KMS-11 (cell line): ENCODE measurements around the gene DOCK11.
"Not testable (repeated sequence)": the region's sequence is repeated elsewhere in the genome, so short reads cannot be mapped to it uniquely, and the experiment has no call there.

Experiments
- H2AFZ ChIP-seq: fragments of 200-600 bp; sonication (generic); 2 replicates; pipeline ENCODE4 v1.6.1; 2016; ENCODE audit warnings: antibody characterized with exemption, mixed run types, low read depth
- H3K27ac ChIP-seq: fragments of 200-600 bp; sonication (generic); 2 replicates; pipeline ENCODE4 v1.6.1; 2016; ENCODE audit warnings: mild to moderate bottlenecking, mixed run types
- H3K27me3 ChIP-seq: fragments of 200-600 bp; sonication (generic); 2 replicates; pipeline ENCODE4 v1.6.1; 2017; ENCODE audit warnings: mild to moderate bottlenecking, low read depth, mixed run types, moderate library complexity; ENCODE audit not compliant: insufficient read depth
- H3K36me3 ChIP-seq: fragments of 200-600 bp; sonication (generic); 2 replicates; pipeline ENCODE4 v1.6.1; 2017; ENCODE audit warnings: mild to moderate bottlenecking, mixed run types; ENCODE audit not compliant: insufficient read depth
- H3K4me1 ChIP-seq: fragments of 200-600 bp; sonication (generic); 2 replicates; pipeline ENCODE4 v1.6.1; 2016; ENCODE audit warnings: mild to moderate bottlenecking, low read depth, mixed run types; ENCODE audit not compliant: poor library complexity, severe bottlenecking
- H3K4me2 ChIP-seq: fragments of 200-600 bp; sonication (generic); 2 replicates; pipeline ENCODE4 v1.7.0; 2016; ENCODE audit warnings: mild to moderate bottlenecking, mixed run types
- H3K4me3 ChIP-seq: fragments of 200-600 bp; sonication (generic); IDR thresholded peaks from 2 replicates; pipeline ENCODE4 v1.6.1; 2017; ENCODE audit warnings: low read depth, low read length, mixed read lengths; ENCODE audit not compliant: insufficient read depth
- H3K79me2 ChIP-seq: fragments of 200-600 bp; sonication (generic); 2 replicates; pipeline ENCODE4 v1.6.1; 2016; ENCODE audit warnings: low read depth, mixed run types; ENCODE audit not compliant: insufficient read depth
- H3K9ac ChIP-seq: fragments of 200-600 bp; sonication (generic); 2 replicates; pipeline ENCODE4 v1.6.1; 2016; ENCODE audit warnings: mild to moderate bottlenecking, mixed run types
- H4K20me1 ChIP-seq: fragments of 200-600 bp; sonication (generic); 2 replicates; pipeline ENCODE4 v1.6.1; 2016; ENCODE audit warnings: mild to moderate bottlenecking, mixed run types; ENCODE audit not compliant: insufficient read depth
- CTCF ChIP-seq: fragments of 200-600 bp; sonication (generic); conservative IDR thresholded peaks from 2 replicates; pipeline ENCODE4 v1.6.1; 2017; ENCODE audit warnings: low read depth, mild to moderate bottlenecking, antibody characterized with exemption, low read length, moderate library complexity, mixed read lengths

DOCK11 gene

DNA sequence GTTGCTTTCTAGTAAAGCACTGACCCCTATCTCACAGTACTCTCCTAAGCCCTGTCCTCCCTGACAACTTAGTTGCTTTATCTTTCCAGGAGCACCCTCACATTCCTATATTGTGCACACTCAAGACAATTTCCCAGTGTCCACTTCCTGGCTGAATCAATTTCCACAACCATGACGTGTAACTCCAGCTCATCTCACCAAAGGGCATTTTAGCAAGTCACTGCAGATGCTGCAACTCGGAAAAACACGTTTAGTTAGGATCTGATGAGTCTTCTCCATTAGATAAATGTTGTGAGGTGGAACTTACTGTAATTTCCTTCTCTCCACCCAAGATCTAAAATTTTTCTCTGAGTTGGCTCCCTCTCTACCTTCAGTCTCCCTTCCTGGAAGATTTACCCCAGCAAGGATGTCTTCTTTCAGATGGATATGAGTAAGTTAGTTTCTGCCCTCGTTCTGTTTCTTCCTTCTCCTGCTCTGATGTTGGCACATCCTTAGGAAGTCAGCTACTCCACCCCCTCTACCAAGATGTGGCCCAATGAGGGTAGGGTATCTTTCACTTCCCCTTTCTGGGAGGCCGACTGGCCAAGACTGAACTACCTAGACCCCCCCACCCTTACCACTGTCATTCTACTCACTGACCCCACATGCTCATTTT lies 203.0 kb downstream of the DOCK11 start:
- no peaks in the 10 kb centered on the region for H3K36me3 ChIP-seq
- H2AFZ ChIP-seq, result no peak overlapping the region
- H4K20me1 ChIP-seq, result no peaks in the 10 kb centered on the region
- TF ChIP-seq CTCF, result no peak
- no peaks in the 10 kb centered on the region for H3K79me2 ChIP-seq
- no peak overlapping the region for H3K9ac ChIP-seq
- H3K4me1 ChIP-seq, result no peaks in the 10 kb centered on the region
- no peak overlapping the region for H3K4me2 ChIP-seq
- no peak overlapping the region for H3K27ac ChIP-seq
- no peak overlapping the region for H3K4me3 ChIP-seq
- no peaks in the 10 kb centered on the region for H3K27me3 ChIP-seq

- Histone ChIP-seq H3K79me2 (no peaks in the 10 kb centered on the region), H3K36me3 (no peaks in the 10 kb centered on the region), H3K9ac (no peak overlapping the region), H3K27ac (no peak overlapping the region), H3K4me2 (no peak overlapping the region), H3K4me1 (no peaks in the 10 kb centered on the region), H4K20me1 (no peaks in the 10 kb centered on the region), H3K27me3 (no peaks in the 10 kb centered on the region), H3K4me3 (no peak overlapping the region), H2AFZ (no peak overlapping the region)
- no peak for TF ChIP-seq CTCF
Observed at GRCh38 chrX:118702741-118703140, 207.1 kb downstream of the DOCK11 start.

DNA sequence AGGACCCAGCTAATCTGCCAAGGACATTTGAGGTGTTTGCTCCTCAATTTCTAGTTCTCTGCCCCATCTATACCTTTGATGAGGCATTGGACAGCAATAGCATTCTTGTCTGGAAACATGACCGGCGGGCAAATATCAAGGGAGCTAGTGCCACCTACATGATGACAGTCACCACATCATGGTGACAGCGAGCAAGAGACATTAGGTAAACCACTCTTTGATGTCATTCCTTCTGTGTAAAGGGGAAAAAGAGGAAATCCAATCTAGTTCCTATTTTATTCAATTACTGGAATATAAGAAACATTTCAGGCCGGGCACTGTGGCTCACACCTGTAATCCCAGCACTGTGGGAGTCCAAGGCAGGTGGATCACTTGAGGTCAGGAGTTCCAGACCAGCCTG lies 211.1 kb downstream of the DOCK11 start:
- Histone ChIP-seq H3K9ac (no peak overlapping the region), H3K4me2 (no peak overlapping the region), H3K36me3 (no peaks in the 10 kb centered on the region), H3K4me1 (no peaks in the 10 kb centered on the region), H4K20me1 (no peaks in the 10 kb centered on the region), H3K79me2 (no peaks in the 10 kb centered on the region), H2AFZ (no peak overlapping the region), H3K27me3 (no peaks in the 10 kb centered on the region), H3K4me3 (no peak overlapping the region), H3K27ac (no peak overlapping the region)
- no peak for TF ChIP-seq CTCF

DNA sequence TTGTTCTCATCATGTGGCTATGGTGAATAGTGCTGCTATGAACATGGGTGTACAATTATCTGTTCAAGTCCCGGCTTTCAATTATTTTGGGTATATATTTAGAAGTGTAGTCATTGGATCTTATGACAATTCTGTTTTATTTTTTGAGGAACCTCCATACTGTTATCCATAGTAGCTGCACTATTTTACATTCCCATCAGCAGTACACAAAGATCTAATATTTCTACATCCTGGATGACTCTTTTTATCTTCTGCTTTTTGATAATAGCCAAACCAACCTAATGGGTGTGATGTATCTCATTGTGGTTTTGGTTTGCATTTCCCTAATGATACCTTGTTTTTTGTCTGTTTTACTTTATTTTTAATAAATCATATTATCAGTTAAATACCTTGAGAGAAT lies 218.9 kb downstream of the DOCK11 start:
- no peaks in the 10 kb centered on the region for H3K36me3 ChIP-seq
- no peak overlapping the region for H3K9ac ChIP-seq
- no peak overlapping the region for H3K4me2 ChIP-seq
- H4K20me1 ChIP-seq, result no peaks in the 10 kb centered on the region
- no peak overlapping the region for H3K4me3 ChIP-seq
- H2AFZ ChIP-seq, result no peak overlapping the region
- no peaks in the 10 kb centered on the region for H3K4me1 ChIP-seq
- no peaks in the 10 kb centered on the region for H3K79me2 ChIP-seq
- no peak overlapping the region for H3K27ac ChIP-seq
- no peak for TF ChIP-seq CTCF
- no peaks in the 10 kb centered on the region for H3K27me3 ChIP-seq

DNA sequence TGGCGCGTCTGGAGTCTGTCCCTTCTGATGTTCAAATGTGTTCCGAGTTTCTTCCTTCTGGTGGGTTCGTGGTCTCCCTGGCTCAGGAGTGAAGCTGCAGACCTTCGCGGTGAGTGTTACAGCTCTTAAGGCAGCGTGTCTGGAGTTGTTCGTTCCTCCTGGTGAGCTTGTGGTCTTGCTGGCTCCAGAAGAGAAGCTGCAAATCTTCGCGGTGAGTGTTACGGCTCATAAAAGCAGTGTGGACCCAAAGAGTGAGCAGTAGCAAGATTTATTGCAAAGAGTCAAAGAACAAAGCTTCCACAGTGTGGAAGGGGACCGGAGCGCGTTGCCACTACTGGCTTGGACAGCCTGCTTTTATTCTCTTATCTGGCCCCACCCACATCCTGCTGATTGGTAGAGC lies 220.3 kb downstream of the DOCK11 start:
- H3K9ac ChIP-seq, H3K79me2 ChIP-seq, H2AFZ ChIP-seq, H3K4me1 ChIP-seq, H3K4me2 ChIP-seq, H4K20me1 ChIP-seq, H3K27ac ChIP-seq, H3K36me3 ChIP-seq, H3K4me3 ChIP-seq, H3K27me3 ChIP-seq: not testable (repeated sequence)

DNA sequence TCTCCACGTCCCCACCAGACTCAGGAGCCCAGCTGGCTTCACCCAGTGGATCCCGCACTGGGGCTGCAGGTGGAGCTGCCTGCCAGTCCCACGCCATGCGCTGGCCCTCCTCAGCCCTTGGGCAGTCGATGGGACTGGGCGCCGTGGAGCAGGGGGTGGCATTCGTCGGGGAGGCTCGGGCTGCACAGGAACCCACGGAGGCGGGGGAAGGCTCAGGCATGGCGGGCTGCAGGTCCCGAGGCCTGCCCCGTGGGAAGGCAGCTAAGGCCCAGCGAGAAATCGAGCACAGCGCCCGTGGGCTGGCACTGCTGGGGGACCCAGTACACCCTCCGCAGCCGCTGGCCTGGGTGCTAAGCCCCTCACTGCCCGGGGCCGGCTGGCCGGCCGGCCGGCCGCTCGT lies 221.2 kb downstream of the DOCK11 start:
- H3K27me3 ChIP-seq, H3K79me2 ChIP-seq, H3K4me1 ChIP-seq, H2AFZ ChIP-seq, H3K4me3 ChIP-seq, H3K36me3 ChIP-seq, H3K27ac ChIP-seq, H3K4me2 ChIP-seq, H4K20me1 ChIP-seq, H3K9ac ChIP-seq: not testable (repeated sequence)
